ENCODE data around the gene HAGH.

Gene HAGH

GRCh38 chr16:1786242-1787055, 40.2 kb downstream of the HAGH start:
- no peak for DNase-seq

- no peak for DNase-seq
These were observed 40.8 kb downstream of the HAGH start for GRCh38 chr16:1785846-1786170.

- DNase-seq, result no peak
These were observed 41.4 kb downstream of the HAGH start for GRCh38 chr16:1784977-1785845.

DNA sequence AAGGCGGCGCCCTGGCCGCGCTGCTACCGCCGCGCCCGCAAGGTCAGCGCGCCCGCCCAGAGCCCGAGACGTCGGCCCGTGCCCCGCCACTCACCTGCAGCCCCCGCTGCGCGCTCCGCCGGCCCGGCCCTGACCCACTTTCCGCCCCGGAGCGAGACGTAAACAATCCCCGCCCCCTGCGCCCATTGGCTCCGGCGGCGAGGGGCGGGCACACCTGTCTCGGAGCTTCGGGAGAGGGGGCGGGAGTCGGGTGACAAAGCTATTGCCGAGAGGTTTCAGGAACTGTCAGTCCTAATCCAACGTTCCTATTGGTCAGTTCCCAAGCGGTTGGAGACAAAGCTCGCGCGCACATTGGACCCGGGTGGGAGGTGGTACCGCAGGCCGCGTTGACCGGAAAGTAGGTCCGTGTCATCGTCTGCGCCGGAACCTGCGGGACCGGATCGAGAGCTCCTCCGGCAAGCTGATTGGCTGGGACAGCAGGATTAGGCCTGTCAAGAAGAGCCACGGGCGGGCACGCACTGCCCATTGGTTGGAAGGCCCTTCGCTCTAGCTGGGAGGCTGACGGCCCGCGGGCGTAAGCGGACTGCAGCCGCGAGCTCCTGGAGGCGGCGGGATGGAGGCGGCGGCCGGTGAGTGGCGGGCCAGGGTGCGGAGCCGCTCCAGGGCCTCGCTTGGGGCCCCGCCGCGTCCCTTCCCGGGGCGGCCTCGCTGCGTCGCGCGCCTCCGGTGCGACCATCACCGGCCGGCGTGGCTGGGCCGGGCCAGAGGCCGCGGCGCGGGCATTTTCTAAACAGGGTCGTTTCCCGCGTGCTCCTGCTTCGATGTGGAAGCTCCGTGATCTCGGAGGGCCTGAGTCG, 44.0 kb downstream of the HAGH start, which contains the start of the genes NUBP2 and SPSB3:
Gene NUBP2, plus strand, starts transcription at position 553 of the 857 bp plus-strand sequence. Its CDS starts 61 bp downstream, at position 614.
Gene SPSB3, minus strand, starts transcription at position 164 of the 857 bp plus-strand sequence. CDS start 1,088 bp downstream, outside the sequence.
- peak; percentile 100 for DNase-seq

- DNase-seq, result no peak
These were observed 44.7 kb downstream of the HAGH start for GRCh38 chr16:1781758-1782407.

GRCh38 chr16:1781254-1781653, 45.4 kb downstream of the HAGH start:
- DNase-seq, result no peak

- no peak for DNase-seq
These were observed 46.0 kb downstream of the HAGH start for GRCh38 chr16:1780677-1781072.

DNA sequence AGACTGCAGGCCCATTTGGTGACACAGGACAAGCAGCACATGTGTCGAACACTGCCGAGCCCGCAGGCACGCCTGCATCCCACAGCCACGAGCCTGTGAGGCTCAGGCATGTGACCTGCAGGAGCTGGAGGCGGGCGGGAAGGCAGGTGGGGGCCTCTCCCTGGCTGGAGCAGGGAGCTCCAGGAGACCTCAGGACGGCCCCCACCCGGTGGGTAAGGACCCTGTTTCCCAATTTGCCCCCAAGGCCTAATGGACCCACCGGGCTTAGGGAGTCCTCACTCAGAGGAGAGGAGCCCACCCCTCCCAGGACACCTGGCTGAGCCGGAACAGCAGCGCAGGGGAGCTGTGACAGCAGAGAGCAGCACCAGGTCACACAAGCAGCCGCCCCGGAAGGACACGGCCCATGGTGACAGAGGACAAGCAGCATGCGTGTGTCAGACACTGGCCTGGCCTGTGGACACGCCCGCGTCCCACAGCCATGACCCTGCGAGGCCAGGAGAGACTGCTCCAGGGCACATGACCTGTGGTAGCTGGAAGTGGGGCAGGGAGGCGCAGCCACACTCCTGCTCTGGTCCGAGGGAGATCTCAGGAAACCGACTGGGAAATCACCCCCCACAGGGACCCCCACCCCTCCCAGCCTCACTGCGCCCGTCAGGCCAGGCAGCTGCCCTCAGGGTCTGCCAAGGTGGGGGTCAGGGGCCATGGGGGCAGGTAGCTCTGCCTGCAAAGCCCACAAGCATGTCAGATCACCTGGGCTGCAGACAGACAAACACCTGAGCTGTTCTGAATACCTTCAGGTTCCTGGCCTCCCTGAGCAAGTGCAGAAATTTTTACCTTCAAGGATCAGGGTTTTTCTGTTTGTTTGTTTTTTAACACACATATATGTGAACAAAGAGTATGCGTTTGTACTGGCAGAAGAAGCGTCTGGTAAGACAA, 46.6 kb downstream of the HAGH start:
- DNase-seq, result no peak

DNA sequence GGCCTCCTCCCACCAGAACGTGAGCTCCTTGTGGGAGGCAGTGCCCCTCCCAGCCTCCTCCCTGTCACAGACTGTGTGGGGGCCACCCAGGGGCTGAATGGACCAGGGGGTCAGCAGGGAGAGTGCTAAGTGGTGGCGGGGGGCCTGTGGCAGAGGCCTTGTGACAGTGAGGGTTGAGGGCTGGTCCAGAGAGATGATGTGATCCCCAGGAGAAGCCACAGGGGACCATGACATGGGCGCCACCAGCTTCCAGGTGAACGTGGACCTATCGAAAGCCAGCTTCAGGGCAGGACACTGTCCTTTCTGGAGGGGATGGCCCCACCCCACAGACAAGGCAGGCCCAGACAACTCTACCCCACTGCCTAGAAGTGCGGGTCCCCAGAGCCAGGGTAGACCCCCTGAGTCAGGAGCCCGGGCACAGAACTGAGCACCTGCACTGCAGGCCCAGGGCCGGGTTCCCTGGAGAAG, 47.4 kb downstream of the HAGH start:
- no peak for DNase-seq

- no peak for DNase-seq
These were observed 48.1 kb downstream of the HAGH start for GRCh38 chr16:1778200-1779179.

DNA sequence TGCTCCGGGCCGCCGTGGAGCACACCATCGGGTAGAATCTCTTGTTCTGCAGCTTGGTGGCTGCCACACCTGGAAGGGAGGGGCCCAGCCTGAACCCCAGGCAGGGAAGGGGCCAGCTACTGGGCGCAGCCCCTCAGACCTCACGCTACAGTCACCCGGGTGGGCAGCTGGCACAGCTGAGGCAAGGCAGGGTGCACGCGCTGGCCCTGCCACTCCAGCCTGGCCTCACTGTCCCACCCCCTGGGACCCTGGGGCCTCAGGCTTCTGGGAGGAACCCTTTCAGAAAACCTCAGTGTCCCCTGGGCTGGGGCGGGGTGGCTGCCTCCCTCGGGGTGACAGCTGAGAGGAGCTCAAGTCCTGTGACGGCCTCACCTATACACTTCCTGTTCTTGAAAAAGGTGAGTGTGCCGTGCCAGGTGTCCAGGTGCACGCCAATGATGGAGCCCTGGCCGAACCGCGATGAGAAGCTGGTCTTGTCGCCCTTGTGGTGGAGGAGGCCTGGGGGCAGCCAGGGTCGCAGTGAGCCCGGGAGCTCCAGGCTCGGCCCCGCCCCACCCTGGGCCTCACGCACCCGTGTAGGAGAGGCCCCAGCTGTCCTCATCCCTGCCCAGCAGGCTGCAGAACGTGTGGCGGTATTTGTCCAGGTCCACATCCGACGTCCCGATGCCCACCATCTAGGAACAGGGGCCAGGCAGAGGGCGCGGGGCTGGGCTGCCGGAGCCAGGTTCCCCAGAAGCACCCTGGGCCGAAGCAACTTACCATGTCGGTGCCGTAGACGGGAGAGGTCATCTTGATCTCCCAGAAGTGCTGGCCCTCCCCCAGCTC, 49.0 kb downstream of the HAGH start:
- DNase-seq, result no peak

DNA sequence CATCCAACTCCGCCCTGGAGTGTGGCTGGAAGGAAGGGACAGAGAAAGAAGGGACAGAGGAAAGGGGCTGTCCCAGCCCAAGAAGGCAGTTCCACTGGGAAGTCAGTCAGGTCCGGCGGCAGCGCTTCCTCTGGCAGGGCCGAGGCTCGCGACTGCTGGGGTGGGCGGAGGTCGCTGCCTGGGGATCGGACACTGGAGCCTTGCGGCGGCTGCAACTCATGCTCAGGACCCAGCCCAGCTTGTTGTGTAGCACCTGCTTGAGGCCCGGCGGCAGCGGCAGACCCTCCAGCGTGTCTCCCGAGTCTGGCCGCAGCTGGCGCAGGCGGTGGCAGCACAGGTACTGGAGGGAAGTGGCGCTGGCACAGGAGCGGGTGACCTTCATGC, 49.6 kb downstream of the HAGH start:
- no peak for DNase-seq

DNA sequence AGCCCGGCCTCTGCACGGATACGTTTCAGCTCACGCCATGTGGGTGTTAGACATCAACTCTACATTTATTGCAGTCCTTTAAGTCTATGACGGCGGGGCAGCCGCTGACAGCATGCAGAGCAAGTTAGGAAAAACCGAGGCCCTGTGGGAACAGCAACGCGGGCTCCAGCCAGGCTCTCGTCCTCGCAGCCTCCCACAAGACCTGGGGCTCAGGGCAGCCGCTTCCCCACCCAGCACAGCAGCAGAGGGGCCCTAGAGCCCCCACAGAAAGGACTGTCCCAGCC, 50.0 kb downstream of the HAGH start:
- DNase-seq, result no peak

DNA sequence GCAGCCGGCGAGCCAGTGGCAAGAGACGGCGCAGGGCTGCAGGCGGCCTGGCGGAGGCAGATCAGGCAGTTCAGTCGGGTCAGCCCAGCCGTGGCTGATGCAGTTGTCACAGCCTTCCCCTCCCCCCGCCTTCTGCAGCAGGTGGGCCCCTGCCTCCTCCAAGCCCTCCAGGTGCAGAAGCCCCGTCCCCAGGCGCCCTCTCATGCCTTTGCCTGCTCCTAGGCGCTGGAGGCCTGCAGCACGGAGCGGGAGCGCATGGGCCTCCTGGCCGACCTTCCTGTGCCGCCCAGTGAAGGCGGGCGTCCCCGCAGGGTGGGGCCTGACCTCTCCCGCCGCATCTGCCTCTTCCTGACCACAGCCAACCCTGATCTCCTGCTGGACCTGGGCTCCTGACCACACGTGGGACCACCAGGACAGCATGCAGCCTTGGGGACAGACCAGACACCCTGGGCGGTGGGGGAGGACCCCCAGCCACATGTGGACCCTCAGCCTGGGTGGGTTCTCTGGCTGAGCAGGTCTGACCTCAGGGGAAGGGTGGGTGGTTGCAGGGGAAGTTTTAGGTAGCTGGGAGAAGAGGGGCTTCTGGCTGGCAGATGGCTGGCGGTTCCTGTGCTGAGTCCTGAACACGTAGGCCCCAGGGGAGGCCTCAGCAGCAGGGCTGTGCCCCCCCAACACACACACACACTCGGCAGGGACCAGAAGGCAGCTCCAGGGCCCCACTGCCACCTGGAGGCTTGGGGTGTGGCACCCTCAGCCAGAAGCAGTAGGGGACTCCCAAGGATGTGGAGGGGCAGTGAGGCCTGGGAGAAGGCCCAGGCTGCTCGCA, 50.6 kb downstream of the HAGH start:
- no peak for DNase-seq

GRCh38 chr16:1775006-1775845, 51.4 kb downstream of the HAGH start:
- DNase-seq, result no peak

GRCh38 chr16:1774448-1774780, 52.2 kb downstream of the HAGH start:
- no peak for DNase-seq

DNA sequence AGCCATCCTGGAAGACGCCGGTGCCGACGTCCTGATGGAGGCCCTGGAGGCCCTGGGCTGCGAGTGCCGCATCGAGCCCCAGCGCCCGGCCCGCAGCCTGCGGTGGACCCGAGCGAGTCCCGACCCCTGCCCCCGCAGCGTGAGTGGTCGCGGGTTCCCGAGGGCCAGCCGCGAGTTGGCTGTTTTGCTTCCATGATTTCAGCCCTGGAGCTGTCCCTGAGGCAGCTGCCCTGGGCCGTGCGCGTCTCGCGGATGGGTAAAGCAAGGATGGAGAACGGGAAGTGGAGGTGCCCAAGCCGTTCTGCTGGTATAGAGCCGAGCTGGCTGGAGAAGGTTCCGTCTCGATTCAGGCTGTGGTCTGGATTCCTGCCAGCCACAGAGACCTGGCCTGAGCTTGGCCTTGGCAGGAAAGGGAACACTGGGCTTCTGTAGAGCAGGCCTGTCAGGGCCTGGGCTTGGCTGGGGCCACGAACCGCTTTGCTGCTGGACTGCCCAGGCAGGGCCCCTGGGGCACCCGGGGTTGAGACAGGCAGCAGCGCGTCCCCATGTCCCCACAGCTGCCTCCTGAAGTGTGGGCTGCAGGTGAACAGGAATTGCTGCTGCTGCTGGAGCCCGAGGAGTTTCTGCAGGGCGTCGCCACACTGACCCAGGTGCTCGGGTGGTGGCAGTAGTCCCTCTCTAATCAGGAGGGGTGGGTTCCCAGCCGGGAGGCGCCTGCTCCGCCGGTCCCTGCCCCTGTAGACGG, 52.8 kb downstream of the HAGH start:
- no peak for DNase-seq

All from fibroblast of skin of right biceps (primary cell).